GM23248 (cell line): Measurements from ENCODE around the gene PARP11.

ENCODE experiments used
- EZH2 ChIP-seq: fragments of 200-600 bp; sonication (generic); IDR thresholded peaks from 2 replicates; pipeline ENCODE4 v1.6.1; 2018; ENCODE audit warnings: antibody characterized with exemption, mild to moderate bottlenecking; ENCODE audit not compliant: insufficient read depth, poor library complexity, severe bottlenecking
- EZH2phosphoT487 ChIP-seq: fragments of 200-600 bp; sonication (generic); IDR thresholded peaks from 2 replicates; pipeline ENCODE4 v1.6.1; 2018; ENCODE audit warnings: antibody characterized with exemption, moderate library complexity, mild to moderate bottlenecking, low read depth; ENCODE audit not compliant: insufficient read depth

GRCh38 chr12:3921526-3921925, 48.3 kb upstream of the PARP11 start:
- TF ChIP-seq EZH2 (no peak), EZH2phosphoT487 (no peak)
